CD4-positive, alpha-beta T cell treated with Interleukin-17A for 1 hour (primary cell): Measurements from ENCODE around the gene SIGMAR1.

Source experiments
- DNase-seq: peaks from one replicate; pipeline ENCODE4 v3.0.0-alpha.2; 2020

Gene SIGMAR1

DNA sequence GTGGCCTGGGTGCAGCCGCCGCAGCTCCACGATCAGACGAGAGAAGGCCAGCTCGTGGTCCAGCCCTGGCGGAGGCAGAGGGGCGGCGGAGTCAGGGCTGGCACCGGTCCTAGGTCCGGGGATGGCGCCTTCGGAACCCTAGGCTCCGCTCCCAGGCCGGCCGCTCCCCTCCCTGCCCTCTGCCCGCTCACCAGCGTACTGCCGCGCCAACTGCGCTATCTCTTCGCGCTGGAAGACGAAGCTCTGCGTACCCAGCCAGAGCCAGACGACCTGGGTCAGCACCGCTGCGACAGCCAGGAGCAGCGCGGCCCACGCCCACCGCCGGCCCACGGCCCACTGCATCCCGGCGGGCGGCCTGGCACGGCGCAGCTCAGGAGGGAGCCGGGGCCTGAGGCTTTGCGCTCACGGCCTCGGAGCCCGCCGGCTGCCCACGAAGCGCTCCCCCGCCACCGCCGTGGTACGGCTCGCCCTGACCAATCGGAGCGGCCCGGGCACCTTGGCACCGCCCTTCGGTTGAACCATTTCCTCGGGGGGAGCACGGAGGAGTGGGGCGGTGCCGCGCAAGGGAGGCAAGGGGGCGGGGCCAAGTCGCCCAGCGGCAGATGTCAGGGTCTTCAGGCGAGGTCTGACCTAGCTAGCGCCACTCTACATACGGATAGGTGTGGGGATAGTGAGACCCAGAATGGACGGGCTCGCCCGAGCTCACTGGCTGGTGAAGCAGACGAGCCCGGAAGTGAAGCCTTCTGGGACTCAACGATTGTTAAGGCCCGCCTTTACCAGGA, at the start of gene SIGMAR1:
SIGMAR1 (minus strand) TSS at position 432 of the 782 bp plus-strand sequence; CDS start at position 342, 90 bp downstream.
- peak; percentile 96 for DNase-seq

DNA sequence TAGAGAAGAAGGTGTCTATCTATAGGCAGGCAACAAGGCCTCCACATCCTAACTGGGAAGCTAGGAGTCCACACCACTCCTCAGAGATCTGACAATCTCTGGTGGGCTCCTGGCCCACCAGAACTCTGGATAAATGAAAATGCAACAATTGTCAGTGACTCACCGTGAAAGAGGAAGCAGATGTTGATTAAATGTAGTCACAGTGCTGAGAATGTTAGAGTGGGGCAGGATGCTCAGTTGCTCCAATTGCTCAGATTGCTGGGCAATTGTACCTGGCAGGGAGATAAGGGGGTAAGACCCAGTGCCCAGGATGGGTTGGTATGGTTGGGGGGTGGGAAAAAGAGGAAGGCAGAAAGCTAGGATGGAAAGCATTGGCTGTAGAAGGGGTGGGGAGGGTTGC, 49.1 kb upstream of the SIGMAR1 start:
- DNase-seq = no peak

DNA sequence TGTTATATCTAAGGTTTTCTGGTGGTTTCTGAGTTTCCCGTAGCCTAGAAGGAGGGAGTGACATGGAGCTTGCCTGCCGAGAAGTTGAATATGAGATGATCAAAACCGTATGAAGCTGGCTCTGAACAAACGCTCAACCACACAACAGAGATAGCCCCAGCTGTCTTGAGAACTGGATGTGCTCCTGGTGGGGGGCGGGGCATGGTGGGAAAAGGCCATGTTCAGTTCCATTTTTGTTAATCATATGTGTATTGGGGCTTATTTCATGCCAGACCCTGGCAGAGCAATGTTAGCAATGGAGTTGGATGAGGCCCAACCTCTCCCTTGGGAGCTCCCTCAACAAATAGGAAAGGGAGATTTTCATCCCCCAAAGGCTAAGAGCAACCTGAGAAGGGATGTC, 48.6 kb upstream of the SIGMAR1 start:
- DNase-seq = no peak

DNA sequence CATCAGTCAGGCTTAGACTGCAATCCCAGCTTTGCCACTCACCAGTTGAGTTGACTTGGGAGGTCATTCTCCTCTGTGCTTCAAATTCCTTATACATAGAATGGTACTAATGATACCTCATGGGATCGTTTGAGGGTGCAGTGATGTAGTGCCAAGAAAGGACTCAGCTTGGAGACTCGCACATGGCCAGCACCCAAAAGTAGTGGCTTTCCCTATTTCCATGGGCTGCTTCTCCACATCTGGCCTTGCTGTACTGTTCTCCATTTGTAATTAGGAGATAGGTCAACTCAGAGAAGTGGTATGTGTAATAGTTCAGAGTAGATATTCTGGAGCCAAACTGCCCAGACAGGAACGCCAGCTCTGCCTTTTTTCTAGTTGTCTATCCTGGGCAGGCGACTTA, 48.0 kb upstream of the SIGMAR1 start:
- no peak for DNase-seq

DNA sequence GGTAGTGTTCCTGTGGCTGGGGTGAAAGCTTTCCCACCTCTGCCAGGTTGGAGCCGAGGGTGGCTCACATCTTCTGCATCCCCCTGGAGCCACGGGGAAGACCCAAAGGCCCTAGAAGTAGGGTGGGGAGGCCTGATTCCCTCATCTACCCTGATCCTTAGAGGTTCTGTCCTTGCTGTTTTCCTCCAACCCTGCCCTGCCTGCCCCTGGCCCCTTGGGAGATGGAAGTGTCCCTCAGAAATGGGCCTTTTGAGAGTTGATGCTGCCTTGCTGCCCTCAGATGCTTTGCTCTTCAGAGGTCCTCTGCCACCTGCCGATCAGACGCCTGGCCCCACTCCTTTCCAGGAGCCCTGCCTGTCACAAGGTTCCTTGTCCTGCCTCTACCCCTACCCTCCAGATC, 47.2 kb upstream of the SIGMAR1 start:
- no peak for DNase-seq

DNA sequence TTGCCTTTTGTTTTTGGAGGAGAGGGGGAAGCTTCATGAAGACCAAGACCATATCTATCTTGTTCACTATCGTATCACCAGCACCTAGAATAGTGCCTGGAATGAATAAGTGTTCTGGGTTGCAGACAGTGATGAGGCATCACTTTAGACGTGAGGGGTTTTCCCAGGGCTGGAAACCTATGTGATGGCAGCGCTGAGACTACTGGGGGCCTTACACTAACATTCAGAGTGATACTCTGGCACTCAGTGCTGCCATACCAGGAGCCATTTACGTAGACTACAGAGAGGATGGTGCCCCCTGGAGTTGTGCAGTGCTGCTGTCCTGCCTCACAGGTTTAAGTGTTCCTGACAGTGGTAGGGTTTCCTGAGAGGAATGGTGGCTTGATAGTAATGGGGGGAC, 46.6 kb upstream of the SIGMAR1 start:
- no peak for DNase-seq

DNA sequence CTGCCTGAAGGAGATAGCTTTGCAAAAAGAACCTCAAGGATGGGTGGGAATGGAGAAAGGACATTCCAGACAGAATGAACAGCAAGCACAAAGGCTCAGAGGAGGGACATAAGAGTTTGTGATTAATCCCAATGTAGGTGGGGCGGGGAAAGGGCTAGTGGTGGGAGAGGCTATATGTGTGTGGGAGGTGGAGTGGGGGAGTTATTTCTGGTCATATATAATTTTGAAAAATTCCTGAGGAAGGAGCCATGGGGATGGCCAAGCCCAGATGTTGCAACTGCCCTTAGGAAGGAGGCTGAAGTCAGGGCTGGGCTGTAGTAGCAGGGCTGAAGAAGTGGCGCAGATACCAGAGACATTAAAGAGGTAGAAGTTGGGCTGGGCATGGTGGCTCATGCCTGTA, 38.3 kb upstream of the SIGMAR1 start:
- no peak for DNase-seq

DNA sequence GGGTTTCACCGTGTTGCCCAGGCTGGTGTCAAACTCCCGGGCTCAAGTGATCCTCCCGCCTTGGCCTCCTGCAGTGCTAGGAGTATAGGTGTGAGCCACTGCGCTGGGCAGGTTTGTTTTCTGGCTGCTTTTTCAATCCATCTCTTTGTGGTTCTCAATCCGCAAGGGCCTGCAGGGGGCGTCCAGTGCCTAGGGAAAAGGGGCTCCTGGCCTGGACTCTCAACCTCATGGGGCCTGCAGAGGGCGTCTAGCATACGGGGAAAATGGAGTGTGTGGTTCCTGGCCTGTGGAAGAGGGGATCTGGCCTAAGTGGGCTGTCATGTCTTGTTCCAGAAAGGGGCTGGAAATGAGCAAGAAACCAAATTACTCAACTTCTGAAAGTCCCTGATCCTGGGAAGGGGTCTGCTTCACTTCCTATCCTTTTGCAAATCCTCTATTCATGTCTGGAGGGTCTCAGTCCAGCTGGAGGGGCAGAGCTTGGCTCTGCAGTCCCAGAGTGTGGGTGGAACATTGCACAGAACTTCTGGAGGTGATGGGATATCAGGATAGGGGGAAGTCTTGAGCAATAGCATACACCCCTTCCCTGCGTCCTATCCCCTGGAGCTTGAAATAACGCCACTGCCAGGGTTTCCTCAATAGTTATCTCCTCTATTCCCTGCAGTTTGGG, 37.6 kb upstream of the SIGMAR1 start:
- DNase-seq = peak; percentile 60

DNA sequence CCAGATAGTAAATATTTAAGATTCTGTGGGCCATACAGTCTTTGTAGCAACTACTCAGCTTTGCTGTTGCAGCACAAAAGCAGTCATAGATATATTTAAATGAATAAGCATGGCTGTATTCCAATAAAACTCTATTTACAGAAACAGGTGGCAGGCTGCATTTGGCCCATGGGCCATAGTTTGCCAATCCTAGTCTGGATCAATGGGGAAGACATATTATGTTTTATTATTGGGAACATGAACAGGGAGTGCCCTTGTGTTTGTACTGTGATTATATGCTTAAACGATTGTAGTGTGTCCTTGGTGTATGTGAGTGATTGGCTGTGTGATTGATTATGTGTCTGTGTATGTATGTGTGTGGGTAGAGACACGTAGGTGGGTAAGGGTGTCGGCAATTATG, 36.9 kb upstream of the SIGMAR1 start:
- no peak for DNase-seq

DNA sequence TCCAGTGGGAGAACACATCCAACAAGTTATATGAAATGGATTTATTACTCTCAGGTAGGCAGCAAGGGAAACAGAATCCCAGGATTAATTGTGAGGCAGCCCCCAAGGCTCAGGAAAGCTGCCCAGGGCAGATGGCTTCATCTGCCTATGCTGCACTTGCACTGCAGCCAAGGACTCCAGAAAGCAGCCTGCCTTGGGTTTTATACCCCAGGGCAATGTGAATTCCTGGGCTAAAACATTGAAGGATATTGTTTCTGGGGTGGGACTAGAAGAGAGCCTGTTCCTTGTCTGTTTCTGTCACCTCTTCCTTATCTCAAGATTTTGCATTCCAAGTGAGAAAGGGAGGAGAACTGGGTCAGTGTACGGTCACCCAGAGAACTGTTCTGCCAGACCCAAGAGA, 33.7 kb upstream of the SIGMAR1 start:
- DNase-seq = no peak

DNA sequence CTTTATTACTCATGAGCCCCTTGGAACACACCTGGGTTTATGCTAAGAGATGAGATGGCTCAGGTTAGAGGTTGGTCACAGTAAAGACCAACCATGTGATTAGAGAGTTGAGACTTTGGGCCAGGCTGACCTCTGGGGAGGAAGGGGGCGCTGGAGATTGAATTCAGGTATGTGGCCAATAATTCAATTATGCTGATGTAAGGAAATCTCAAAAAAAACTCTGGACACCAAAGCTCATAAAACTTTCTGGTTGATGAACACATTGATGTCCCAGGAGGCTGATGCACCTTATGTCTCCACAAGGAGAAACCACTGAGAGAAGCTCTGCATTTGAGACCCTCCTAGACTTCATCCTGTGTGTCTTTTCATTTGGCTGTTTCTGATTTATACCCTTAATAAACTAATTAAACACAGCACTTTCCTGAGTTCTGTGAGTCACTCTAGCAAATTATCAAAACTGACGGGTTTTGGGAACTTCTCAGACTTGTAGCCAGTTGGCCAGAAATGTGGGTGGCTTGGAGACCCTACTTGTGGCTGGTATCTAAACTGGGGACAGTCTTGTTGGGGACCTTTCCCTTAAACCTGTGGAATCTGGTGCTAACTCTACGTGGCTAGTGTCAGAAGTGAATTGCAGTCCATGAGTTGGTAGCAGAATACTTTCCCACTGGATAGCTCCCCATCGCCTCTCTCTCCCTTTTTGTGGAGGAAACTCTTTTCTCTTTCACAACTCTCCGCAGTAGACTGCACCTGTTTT, 32.4 kb upstream of the SIGMAR1 start:
- no peak for DNase-seq

DNA sequence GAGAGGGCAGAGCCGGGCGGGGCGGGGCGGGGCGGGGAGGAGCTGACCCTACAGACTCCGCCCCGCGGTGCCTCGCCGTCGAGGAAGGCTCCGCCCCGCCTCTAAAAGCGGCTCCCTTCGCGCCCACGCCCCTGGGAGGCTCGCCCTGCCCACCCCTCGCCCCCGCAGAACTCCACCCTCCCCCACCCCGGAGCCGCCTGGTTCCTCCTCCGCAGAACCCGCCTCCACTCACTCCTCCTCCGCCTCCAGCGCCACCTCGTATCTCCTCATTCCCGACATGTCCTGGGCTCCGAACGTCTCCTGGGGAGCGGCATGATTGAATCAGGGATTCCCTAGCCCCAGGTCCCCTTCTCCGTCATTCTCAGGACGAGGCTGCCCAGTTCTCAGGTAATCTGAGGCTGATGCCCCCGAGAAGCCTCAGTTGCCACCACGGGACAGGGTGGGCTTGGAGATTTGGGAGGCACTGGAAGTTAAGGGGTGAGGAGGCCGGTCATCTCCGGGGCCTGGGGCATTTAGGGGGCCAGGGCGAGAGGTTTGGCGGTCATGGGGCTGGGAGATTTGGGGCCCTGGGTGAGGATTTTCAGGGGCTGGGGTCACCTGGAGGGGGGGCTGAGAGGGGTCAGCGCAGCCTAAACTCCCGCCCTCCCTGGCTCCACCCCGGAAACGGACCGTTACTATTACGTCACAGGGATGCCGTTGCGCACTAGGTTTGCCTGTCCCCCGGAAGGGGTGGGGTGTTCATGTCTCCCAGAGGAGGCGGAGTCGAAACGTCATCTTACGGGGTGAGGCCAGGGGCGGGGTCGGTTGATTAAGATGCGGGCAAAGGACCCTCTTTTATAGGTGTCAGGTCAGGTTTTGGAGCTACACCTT, 28.0 kb upstream of the SIGMAR1 start:
- DNase-seq = peak; percentile 94

DNA sequence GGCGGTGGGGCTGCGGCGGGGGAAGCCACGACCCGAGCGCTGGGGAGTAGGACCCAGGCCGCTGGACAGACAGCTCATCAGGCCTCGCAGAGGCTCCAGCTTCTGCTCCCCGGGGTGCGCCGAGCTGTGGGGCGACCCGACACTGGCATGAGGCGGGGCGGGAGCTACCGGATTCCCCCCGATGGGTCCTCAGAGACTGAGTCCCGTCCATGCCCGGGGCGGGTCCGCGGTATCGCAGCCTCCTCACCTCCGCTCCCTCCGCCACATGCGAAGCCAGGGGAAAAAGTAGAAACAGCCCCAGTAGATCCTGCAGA, 27.4 kb upstream of the SIGMAR1 start:
- DNase-seq = no peak

DNA sequence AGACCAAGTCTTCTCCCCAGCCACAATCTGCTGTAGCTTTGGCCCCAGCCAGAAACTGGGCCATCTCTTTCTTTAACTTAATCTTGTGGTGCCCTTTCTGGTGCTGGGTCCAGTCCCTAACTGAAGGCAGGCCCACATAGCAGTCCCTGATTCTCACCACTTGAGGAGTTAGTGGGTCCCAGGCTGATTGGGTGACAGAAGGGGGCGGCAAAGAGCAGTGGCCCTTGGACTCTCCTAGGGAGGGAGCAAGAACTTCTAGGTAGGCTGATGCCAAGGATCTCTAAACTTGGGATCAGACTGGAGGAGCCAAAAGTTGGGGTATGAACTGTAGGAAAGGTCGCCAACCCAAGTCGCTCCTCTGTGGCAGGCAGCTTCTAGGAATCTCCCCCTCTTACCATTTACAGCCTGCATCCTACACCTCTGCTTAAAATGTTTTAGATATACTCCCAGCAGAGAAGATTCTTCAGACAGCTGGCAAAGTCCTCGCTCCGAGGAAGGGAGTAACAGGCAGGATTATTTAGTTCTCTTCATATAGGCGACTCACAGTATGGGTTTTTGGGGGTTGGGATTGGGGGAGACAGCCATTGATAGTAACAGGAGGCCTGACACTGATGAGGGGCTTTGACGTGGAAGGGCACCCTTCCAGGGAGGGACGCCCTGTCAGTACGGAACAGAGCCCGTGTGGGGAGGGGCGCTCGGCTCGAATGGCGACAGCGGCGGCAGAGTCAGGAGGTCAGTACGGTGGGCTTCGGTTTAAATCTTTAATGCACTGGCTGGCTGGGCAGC, 26.9 kb upstream of the SIGMAR1 start:
- peak; percentile 84 for DNase-seq

DNA sequence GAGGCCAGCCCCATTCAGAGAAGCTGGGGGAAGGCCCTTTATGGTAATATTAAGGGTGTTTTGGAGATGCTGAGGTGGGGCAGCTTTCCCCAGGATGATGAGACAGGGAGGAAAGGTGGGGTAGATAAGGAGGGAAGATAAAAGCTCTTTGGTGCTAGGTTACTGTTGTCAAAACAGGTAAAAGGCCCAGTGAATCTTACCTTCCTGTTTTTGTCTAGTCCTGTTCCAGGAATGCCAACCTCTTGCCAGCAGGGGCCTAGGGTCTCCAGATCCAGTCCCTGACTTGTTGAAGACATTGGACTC, 25.7 kb upstream of the SIGMAR1 start:
- DNase-seq = peak; percentile 85

DNA sequence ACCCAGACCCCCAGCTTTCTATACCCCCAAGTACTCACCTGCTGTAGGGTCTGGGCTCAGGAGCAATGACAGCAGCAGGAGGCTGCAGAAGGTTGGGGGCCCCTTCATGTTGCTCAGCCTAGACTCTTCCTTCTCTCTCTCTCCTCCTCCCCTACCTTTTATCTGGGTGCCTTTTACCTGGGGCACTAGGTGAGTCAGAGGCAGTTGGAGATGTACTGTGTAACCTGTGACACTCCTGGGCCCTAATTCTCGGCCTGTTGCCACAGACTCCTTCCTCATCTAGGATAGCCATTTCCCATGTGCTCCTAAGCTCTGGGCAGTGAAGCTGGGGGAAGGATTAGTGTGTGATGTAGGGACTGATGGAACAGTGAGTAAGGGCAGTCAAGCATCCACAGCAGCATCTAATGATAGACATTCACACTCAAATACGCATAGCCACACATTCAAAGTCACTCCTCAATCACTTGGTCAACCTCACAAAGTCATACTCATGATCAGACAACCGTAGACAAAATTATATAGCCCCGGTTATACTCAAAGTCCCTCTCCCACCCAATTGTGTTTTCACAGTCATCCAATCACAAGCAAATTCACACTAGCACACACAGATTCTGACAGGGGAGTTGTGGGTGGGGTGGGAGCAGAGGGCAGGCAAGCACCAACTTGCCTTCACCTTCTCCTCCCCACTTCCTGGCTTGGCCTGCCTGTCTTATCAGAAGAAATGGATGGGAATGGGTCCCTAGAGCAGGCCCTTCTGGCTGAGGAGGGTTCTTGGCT, 25.1 kb upstream of the SIGMAR1 start, which contains the start of gene CCL27:
CCL27 (minus strand) TSS at position 132 of the 777 bp plus-strand sequence; CDS start at position 108, 24 bp downstream.
- DNase-seq = no peak

DNA sequence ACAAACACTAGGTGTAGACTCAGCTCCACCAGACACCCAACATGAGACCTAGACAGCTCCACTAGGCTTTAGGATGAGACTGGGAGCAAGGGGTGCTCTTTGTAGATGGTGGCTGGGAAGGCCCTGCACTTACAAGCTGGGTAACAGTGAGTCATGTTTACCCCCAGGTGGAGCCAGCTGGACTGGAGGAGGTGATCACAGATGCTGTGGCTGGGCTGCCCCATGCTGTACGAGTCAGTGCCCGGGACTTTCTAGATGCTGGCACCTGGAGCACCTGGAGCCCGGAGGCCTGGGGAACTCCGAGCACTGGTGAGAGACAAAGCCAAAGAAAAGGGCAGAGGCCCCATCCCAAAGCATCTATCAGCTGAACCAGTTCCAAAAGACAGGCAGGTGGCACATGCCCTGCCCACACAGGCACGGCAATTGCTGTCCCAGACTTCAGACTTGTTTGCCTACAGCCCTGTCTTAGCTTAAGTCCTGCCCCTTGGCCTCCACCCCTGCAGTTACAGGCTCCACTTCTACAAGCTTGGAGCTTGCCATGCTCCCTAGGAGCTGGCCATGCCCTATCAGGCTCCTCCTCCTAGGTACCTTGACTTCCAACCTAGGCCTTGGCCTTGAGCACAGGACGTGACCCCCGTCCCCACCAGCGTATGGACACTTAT, 22.1 kb upstream of the SIGMAR1 start:
- DNase-seq = no peak

DNA sequence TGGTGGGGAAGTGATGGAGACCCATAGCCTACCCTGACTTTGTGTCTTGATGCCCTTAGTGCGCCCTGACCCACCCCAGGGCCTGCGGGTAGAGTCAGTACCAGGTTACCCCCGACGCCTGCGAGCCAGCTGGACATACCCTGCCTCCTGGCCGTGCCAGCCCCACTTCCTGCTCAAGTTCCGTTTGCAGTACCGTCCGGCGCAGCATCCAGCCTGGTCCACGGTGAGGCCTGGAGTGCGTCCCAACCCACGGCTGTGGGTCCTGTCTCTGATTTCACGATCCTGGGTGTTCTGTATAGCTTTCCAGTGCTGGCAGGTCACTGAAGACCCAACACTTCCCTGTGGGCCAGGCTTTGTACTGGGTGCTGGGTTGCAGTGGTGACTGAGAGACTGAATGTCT, 20.9 kb upstream of the SIGMAR1 start:
- no peak for DNase-seq

DNA sequence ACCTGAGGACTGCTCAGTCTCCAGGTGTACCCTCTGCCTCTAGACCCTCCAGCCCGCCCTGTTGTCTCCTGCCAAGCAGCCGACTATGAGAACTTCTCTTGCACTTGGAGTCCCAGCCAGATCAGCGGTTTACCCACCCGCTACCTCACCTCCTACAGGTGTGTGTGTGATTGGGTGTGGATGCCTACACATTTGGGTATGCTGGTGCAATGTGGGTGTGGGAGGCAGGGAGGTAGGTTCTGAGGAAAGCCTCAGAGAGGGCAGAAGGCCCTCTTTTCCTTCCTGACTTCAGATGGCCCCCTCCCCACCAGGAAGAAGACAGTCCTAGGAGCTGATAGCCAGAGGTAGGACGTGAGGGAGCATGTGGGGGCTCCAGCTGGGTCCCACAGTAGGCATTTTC, 19.4 kb upstream of the SIGMAR1 start:
- DNase-seq = no peak

DNA sequence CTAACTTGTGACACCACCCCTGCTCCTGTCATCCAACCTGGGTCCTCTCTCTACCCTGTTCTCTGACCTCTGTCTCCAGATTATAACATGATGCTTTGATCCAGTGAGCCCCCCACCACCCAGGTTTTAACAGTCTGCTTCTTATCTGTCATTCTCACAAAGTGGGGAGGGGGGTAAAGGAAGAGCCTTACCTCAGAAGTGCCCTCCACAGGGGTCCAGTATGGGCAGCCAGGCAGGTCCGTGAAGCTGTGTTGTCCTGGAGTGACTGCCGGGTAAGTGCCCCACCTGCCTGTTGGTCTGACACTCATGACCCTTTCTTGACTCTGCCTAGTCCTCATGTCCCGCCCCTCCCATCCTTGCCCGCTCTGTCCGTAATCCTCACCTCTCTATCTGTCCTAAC, 17.8 kb upstream of the SIGMAR1 start:
- no peak for DNase-seq
